Measurements from ENCODE around the gene INPP5K.

The INPP5K gene

GRCh38 chr17:1470071-1470754 is 46.2 kb downstream of the INPP5K start:
- CTCF ChIA-PET: no interaction called here
- no peak overlapping the region for H3K4me3 ChIP-seq (ENCODE audit: low read depth, low read length)
- H3K36me3 ChIP-seq (ENCODE audit: control insufficient read depth in 2 of 2, insufficient read depth in 1 of 2, low read length in 2 of 2): peaks cover 0 to 85% of the 10 kb centered on the region in 2 experiments; a peak in 2 of 3 replicates
- H3K4me1 ChIP-seq (ENCODE audit: control insufficient read depth, insufficient read depth, low read length): no peaks in the 10 kb centered on the region
- no peaks in the 10 kb centered on the region for H3K9me3 ChIP-seq (ENCODE audit: control insufficient read depth, insufficient read depth, low read depth, low read length)
- H3K27ac ChIP-seq (ENCODE audit: extremely low read depth, low read depth, low read length): no peak overlapping the region
- TF ChIP-seq GLIS2 (tag by site-specific recombination; IDR thresholded peaks at IDR 0.05) (0 out of 2 replicates have a peak, but pooled peaks have one; percentile 10), FEZF1 (tag by site-specific recombination; IDR thresholded peaks at IDR 0.05) (no peak)
- POLR2A ChIA-PET: interaction anchor here (0.5 to 0.6 kb wide), 2 partner anchors 15 to 46 kb away, joined by 3 to 6 read pairs; partner anchors contain the start of gene INPP5K

GRCh38 chr17:1469231-1469852 is 47.1 kb downstream of the INPP5K start:
- no peaks in the 10 kb centered on the region for H3K9me3 ChIP-seq (ENCODE audit: control insufficient read depth, insufficient read depth, low read depth, low read length)
- H3K27ac ChIP-seq (ENCODE audit: extremely low read depth, low read depth, low read length): no peak overlapping the region
- POLR2A ChIA-PET: interaction anchor here (0.6 kb wide), 1 partner anchor 10 kb away, joined by 4 read pairs; no protein-coding TSS in a partner anchor
- H3K4me3 ChIP-seq (ENCODE audit: low read depth, low read length): no peak overlapping the region
- TF ChIP-seq ZNF639 (tag by site-specific recombination; IDR thresholded peaks at IDR 0.05) (peak; percentile 47; the same call in 1 of the 2 replicates), ZNF155 (tag by site-specific recombination; IDR thresholded peaks at IDR 0.05) (no peak), ZBTB1 (tag by site-specific recombination; IDR thresholded peaks at IDR 0.05) (0 out of 2 replicates have a peak, but pooled peaks have one; percentile 57), ZNF324 (tag by site-specific recombination; IDR thresholded peaks at IDR 0.05) (peak; percentile 84; the same call in 1 of the 2 replicates)
- peaks cover 0 to 83% of the 10 kb centered on the region in 2 experiments; a peak in 2 of 3 replicates for H3K36me3 ChIP-seq (ENCODE audit: control insufficient read depth in 2 of 2, insufficient read depth in 1 of 2, low read length in 2 of 2)
- H3K4me1 ChIP-seq (ENCODE audit: control insufficient read depth, insufficient read depth, low read length): no peaks in the 10 kb centered on the region
- CTCF ChIA-PET: no interaction called here

GRCh38 chr17:1467898-1468492 is 48.4 kb downstream of the INPP5K start:
- CTCF ChIA-PET: no interaction called here
- POLR2A ChIA-PET: no interaction called here
- no peaks in the 10 kb centered on the region for H3K9me3 ChIP-seq (ENCODE audit: control insufficient read depth, insufficient read depth, low read depth, low read length)
- no peaks in the 10 kb centered on the region for H3K4me1 ChIP-seq (ENCODE audit: control insufficient read depth, insufficient read depth, low read length)
- no peak overlapping the region for H3K4me3 ChIP-seq (ENCODE audit: low read depth, low read length)
- TF ChIP-seq BCL11A (tag by site-specific recombination; IDR thresholded peaks at IDR 0.05; ENCODE audit: low read depth): peak; percentile 68; the same call in 1 of the 2 replicates
- no peak for TF ChIP-seq KLF8 (tag by site-specific recombination; IDR thresholded peaks at IDR 0.05)
- TF ChIP-seq ZNF174 (tag by site-specific recombination; IDR thresholded peaks at IDR 0.05): no peak
- TF ChIP-seq ZSCAN4 (tag by site-specific recombination; IDR thresholded peaks at IDR 0.05): no peak
- TF ChIP-seq BCL11B (tag by site-specific recombination; IDR thresholded peaks at IDR 0.05; ENCODE audit: low read depth): 0 out of 2 replicates have a peak, but pooled peaks have one; percentile 65
- TF ChIP-seq ZNF785 (tag by site-specific recombination; IDR thresholded peaks at IDR 0.05): no peak
- TF ChIP-seq OVOL3 (tag by site-specific recombination; IDR thresholded peaks at IDR 0.05): no peak
- no peak for TF ChIP-seq ZBTB26 (tag by site-specific recombination; optimal IDR thresholded peaks at IDR 0.05)
- no peak for TF ChIP-seq ZNF266 (tag by site-specific recombination; IDR thresholded peaks at IDR 0.05; ENCODE audit: low read depth)
- no peak for TF ChIP-seq ZNF157 (tag by site-specific recombination; IDR thresholded peaks at IDR 0.05)
- TF ChIP-seq ZBTB17 (tag by site-specific recombination; IDR thresholded peaks at IDR 0.05): no peak
- TF ChIP-seq ZNF426 (tag by site-specific recombination; IDR thresholded peaks at IDR 0.05): no peak
- TF ChIP-seq ZNF155 (tag by site-specific recombination; IDR thresholded peaks at IDR 0.05): no peak
- no peak for TF ChIP-seq ZNF146 (tag by site-specific recombination; IDR thresholded peaks at IDR 0.05)
- peaks cover 0 to 77% of the 10 kb centered on the region in 2 experiments; a peak in 2 of 3 replicates for H3K36me3 ChIP-seq (ENCODE audit: control insufficient read depth in 2 of 2, insufficient read depth in 1 of 2, low read length in 2 of 2)
- no peak overlapping the region; the same call in 1 of the 2 replicates for H3K27ac ChIP-seq (ENCODE audit: extremely low read depth, low read depth, low read length)

Measured in HEK293 (cell line).